Cortex of kidney (tissue), 1 donor: Measurements from ENCODE around the gene BTN3A1.

Experiments
- DNase-seq: peaks from one replicate; lab custom pipeline; 2025; lab: John Stamatoyannopoulos, UW

The BTN3A1 gene

DNA sequence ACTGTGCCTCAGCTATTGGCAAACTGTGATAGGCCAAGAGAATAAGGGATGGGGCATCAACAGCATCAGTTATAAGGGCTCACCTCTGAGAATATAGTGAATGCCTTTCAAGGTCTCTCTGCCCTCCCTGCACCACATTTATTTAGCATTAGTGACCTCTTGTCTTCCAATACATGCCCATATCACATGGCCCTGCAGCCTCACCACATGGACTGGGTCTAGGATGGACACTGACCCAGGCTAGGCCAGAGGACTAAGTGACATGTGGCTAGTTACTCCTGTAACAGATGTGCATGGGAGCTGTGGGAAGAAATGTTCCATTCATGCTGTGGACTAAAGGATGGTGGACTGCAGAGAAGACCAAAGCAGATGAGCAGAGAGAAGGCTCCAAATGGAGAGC is 22.3 kb upstream of the BTN3A1 start:
- no peak for DNase-seq

DNA sequence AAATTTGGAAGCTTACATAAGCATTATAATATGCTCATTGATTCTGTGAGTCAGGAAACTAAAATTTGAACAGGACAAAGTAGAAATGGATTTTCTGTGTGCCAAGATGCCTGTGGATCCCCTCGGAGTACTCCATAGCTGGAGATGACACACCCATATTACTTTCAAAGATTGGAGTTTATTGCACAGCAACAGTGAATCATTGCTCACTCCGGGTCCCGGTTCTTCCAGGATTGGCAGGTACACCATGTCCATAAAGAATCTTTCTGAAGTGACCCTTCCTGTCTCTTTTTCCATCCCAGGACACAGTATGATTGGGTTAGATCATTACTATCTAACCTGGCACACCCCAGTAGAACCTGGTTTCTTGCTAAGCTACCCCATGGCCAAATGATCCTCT is 21.8 kb upstream of the BTN3A1 start:
- DNase-seq, result no peak

DNA sequence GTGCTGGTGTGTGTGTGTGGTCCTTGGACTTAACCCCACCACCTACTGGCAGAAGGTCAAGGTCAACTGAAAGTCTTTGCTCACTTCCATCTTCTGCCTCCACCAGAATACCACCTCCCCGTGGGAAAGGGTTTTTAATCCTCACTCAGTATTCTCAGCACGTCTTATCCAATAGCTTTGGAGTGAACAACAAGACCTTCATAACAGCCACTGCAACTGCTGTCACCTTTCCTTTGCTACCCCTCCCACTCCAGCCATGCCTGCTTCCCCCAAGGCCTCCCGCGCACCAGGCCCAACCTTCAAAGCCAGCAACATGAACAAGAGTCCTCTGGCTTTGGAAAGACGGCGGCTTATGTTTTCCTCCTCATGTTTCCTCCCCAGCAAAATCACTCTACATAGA is 20.0 kb upstream of the BTN3A1 start:
- no peak for DNase-seq

DNA sequence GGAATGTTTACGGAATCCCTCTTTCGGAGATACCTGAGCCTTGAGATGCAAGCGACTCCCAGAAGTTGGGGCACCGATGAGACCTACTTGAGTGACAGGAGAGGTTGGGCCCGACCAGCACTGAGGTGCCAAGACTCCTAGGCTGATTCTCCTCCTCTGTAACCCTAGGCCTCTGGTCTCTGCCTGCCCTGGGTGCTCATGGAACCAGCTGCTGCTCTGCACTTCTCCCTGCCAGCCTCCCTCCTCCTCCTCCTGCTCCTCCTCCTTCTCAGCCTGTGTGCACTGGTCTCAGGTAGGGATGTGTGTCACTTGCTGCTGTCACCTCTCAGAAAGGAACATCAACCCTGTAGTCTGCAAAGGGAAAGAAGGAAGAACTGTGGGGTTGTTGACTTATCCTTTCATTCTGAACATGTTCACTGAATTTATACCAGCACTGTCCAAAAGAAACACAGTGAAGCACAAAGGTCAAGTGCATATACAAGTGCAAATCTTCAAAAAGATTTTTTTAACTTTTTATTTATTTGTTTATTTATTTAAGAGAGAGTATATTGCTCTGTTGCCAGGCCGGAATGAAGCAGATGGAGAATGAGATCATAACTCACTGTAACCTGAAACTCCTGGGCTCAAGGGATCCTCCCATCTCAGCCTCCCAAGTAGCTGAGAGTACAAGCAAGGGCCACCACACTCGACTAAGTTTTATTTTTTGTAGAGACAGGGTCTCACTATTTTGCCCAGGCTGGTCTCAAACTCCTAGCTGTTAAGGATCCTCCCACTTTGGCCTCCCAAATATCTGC is 18.3 kb upstream of the BTN3A1 start:
- no peak for DNase-seq

DNA sequence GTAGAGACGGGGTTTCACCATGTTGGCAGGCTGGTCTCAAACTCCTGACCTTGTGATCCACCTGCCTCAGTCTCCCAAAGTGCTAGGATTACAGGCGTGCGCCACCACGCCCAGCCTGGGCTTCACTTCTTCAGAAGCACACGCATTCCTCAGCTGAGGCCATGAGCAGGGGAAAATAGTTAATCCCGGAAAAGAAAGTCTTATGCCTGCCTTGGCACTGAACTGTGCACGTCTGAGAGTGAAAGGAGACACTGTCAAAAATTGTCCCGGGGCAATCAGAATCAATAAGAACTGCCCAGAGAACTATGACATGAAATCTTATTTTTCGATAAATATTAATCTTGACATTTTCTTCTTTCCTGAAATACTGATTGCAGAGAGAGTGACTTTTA is 16.3 kb upstream of the BTN3A1 start:
- DNase-seq, result no peak

DNA sequence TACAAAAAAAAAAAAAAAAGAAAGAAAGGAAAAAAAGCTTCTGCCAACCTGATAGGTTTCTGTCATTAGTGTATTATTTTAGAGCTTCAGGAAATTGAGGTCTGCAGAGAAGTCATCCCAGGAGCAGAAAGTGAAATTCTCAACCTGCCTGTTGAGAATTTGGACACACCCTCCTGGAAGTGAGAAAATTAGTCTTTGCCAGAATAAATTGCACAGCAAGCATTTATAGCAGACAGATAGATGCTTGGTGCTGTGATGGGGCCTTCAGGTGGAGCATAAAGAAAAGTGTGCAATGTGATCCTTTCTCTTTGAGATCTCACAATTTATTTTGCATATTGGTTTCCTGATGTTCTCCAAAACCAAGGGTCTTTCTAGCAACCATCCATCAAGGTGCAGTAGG is 14.5 kb upstream of the BTN3A1 start:
- DNase-seq, result no peak

DNA sequence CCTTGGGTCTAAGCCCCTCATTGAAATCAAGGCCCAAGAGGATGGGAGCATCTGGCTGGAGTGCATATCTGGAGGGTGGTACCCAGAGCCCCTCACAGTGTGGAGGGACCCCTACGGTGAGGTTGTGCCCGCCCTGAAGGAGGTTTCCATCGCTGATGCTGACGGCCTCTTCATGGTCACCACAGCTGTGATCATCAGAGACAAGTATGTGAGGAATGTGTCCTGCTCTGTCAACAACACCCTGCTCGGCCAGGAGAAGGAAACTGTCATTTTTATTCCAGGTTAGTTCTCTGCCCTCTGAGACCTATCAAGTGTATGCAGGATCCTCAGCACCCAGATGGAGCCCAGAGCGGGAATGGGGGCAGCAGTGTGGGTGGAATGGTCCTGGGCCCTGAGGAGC is 14.1 kb upstream of the BTN3A1 start:
- no peak for DNase-seq

DNA sequence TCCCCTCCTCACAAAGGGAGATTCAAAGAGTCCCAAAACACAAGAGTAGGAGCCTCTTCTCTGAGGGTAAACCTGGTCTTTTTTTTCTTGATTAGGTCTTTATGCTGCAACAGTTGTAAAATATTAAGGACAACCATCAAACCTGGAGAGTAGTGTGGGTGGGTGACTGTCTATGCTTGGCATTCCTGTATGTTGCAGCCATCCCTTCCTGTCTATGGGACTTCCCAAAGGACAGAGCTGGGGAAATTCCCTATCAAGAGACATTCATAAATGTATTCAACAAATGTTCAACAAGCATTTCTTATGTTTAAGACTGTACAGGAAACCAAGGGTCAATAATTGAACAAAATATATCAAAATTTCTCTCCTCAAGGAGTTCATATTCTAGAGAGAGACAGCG is 13.6 kb upstream of the BTN3A1 start:
- no peak for DNase-seq

DNA sequence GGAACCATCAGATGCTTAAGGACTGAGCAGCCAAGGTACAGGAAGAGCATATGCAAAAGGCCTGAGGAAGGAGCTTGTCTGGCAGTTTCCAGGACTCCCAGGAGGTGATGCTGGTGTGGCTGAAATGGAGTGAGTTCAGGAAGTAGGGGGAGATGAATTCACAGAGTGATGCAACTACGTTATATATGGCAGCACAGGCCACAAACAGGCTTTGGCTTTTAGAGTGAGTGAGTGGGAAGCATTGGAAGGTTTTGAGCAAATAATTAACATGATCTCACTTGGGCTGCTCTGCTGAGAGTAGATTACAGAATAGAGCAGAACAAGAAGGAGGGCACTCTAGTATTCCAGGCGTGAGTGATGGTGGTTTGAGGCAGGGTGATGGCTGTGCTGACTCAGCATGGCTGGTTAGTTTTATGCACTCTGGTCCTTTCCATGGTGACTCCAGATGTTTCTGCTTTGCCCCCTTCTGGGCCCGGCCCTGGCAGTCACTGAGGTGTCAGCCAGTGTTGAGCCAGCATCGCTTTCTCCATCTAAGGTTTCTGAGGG is 12.7 kb upstream of the BTN3A1 start:
- no peak for DNase-seq

DNA sequence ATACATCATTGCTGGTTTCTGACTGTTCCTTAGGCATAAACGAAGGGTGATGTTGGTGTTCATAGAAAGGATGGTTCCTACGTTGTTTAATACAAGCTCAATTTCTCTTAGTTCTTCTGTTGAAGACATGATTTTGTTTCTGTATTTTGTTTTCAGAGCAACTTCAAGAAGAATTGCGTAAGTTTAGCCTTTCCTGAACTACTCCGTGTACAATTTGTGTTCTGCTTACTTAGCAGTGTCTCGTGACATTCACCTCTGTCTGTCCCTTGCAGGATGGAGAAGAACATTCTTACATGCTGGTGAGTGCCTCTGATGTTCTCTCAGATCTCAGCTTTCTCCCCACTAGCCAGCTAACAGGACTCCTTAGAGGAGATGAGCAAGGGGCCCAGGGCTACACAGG is 11.5 kb upstream of the BTN3A1 start:
- DNase-seq, result no peak

DNA sequence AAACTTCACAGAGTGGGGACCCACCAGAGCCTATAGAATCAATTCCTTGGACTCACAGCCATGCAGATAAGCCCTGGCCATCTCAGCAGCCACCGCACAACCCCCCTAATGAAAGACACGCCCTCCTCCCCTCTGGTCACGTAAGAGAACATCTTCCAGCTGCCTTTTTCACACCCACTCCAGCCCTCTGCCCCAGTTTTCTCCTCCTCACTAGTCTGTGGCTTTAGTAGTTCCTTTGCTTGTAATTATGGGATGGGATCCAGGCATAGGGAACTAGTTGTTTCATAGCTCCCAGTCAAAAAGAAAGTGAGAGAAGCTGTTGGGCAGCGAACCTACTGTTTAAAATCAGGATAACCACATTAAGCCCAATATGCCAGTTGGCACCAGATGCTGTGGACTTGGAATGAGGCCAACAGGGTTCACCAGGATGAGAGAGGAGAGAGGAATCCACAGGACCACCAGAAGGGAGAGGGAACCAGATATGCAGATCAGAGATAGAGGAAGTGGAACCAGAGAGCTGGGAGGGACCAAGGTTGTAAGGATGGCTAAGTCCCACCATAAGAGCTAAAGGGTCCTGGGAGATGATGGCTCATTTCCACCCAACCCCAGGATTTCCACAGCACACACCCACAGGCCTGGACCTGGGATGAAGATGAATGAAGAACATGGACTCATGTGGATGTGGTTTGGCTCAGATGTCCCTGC is 9.0 kb upstream of the BTN3A1 start:
- DNase-seq, result no peak

DNA sequence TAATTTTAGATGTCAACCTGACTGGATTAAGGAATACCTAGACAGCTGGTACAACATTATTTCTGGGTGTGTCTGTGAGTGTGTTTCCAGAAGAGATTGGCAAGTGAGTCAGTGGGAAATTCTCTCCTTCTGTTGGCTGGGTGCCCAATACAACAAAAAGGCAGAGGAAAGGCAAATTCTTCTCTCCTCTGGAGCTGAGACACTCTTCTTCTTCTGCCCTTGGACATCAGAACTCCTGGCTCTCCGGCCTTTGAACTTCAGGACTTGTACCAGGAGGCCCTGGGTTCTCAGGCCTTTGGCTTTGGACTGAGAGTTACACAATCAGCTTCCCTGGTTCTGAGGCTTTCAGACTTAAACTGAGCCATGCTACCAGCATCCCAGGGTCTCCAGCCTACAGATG is 7.8 kb upstream of the BTN3A1 start:
- no peak for DNase-seq

DNA sequence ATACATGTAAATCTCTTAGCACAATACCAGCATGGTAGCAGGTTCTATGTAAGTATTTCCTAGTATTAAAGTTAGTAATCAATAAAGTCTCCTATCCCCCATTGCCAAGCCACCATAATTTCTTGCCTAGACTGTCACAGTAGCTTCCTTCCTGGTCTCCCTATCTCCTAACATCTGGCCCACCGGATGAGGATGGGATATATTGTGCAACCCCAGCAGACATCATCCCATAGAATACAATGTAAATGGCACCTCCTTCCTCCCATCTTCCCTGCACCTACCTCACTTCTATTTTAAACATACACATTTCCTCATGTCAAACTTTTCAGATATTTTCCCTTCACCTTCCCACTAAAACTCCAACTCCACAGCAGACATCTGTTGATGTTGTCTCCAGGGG is 3.5 kb upstream of the BTN3A1 start:
- no peak for DNase-seq

DNA sequence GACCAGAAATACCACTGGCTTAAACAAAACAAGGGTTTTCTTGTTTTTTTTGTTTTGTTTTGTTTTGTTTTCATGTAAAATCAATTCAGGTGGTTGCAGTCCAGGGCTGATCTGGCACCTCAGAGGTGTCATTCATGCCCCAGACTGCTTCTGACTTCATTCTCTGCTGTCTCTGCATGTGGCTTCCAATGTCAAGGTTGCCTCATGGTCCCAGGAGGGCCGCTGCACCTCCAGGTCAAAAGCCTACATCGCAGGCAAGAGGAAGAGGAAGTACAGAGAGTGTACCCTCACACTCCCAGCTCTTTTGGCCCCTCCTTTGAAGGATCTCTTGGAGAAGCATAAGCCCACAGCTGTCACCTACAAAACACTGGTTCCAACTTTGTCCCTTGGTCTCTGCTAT is 1.4 kb upstream of the BTN3A1 start:
- DNase-seq, result no peak

DNA sequence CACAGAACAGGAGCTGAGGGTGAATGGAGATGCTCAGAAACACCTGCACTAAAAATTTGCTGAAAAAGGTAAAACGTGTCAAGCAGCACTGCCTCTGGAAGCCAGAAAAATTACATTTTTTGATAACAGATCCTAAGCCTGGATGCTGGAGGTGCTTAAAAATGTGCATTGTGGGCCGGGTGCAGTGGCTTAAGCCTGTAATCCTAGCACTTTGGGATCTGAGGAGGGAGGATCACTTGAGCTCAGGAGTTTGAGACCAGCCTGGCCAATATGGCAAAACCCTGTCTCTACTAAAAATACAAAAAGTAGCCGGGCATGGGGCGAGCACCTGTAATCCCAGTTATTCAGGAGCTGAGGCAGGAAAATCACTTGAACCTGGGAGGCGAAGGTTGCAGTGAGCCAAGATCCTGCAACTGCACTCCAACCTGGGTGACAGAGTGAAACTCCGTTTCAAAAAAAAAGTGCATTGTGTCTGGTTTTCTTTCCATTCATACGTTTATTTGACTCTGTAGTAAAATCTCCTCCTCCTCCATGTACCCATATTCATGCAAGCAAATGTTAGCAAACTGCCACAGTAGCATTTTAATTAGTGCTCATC is 587 bp upstream of the BTN3A1 start:
- DNase-seq, result no peak

DNA sequence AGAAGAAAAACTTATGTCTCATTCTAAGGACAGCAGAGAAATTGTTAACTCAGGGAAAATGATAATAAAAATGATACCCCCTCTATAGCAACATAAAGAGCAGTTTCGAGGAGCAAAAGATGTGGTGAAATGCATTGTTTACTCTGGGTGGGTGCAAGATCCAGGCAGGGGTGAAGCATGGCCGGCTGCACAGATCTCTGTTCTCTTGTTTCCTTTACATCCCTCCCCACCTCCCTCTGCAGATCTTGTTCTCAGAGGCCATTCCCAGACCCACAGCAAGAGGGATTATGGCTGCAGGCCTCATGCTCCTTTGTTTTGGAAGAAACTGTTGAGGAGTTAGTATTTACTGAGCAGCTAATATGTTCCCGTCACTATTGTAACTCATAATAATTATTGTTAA is 1.8 kb downstream of the BTN3A1 start:
- DNase-seq, result no peak

DNA sequence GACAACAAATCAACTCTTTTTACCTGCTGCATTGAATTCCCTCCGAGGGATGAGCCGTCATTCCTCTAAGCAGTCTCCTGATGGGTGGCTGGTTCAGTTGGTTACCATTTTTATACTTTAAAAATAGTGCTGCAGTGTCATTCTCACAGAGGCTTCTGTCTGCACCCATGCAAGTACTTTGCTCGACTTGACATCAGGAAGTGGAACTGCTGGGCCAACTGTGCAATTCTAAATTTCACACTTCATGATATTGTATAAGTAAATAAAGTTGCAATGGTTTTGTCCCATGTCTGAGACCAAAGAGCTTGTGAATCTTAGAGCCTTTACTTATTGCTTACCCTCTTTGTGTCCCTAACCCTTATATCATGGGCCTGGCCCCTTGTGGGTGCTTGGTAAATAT is 2.5 kb downstream of the BTN3A1 start:
- no peak for DNase-seq

DNA sequence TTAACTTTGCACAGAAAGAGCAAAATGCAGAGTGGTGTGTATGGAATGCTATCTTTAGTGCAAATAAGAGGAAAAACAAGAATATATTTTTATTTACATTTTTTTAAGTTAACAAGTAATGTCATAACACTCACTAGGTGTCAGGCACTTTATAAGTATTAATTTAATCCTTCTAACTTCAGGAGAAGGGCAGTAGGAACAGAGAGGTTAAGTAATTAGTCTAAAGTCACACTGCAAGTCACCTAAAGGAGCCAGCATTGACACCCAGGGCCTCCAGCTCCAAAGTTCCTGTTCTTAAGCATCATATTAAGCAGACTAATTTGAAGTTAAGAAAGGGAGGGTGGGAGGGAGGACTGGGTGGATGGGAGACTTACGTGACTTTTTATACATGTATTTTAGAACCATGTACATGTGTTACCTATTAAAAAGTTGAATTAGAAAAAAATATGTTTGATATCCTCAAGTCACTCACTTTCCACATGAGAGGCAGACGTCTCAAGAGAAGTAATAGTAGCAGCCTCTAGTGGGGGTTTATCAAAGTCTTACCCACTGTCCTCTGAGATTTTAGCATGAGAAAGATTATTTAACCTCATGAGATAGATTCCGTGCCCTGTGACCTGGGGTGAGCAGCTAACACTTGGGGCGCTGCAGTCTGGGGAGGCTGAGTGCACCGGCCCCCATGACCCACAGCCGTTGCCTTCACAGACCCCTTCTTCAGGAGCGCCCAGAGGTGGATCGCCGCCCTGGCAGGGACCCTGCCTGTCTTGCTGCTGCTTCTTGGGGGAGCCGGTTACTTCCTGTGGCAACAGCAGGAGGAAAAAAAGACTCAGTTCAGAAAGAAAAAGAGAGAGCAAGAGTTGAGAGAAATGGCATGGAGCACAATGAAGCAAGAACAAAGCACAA is 7.0 kb downstream of the BTN3A1 start:
- no peak for DNase-seq

DNA sequence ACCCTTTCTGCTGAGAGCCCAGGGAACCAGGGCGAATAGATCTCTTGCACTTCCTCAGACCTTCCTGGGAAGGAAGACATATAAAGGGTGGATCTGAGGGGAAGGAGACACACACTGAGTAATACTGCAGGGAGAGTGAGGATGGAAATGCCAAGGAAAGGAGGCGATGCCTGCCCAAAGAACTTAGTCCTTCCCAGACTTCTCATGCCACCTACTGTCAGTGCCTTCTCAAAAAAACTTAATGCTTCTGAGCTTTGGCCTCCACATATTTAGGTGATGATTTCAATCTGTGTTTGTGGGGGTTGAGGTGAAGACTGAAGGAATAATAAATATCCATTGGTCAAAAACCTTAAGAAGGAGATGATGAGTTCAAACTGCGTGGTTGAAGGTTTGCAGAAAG is 9.7 kb downstream of the BTN3A1 start:
- DNase-seq, result no peak

DNA sequence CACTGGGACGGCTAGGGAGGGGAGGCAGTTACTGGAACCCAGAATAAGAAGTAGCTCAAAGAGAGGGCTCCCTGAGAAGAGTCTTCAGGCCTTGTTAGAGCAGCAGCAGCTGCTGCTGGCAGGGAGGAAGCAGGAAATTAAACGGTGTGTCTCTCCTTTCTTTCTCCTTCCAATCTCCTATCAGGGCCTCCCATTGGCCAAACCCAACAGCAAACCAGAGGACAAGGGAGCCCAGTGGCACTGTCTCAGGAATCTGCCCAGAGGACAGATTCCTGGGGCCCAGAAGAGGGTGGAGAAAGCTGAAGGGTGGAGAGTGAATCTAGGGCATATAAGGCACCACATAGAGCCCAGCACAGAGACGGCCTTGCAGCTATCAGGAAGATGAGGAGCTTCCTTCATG is 10.2 kb downstream of the BTN3A1 start:
- DNase-seq, result no peak

DNA sequence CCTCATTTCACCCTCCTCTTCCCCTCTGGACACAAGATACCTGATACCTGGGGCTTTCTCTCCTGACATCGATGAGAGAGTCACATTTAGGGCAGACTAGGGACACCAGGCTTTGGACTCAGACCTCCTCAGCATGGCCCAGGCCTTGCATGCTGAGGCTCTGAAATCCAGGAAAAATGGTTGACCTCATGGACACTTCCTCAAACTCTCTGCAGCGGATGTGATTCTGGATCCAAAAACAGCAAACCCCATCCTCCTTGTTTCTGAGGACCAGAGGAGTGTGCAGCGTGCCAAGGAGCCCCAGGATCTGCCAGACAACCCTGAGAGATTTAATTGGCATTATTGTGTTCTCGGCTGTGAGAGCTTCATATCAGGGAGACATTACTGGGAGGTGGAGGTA is 10.9 kb downstream of the BTN3A1 start:
- no peak for DNase-seq

DNA sequence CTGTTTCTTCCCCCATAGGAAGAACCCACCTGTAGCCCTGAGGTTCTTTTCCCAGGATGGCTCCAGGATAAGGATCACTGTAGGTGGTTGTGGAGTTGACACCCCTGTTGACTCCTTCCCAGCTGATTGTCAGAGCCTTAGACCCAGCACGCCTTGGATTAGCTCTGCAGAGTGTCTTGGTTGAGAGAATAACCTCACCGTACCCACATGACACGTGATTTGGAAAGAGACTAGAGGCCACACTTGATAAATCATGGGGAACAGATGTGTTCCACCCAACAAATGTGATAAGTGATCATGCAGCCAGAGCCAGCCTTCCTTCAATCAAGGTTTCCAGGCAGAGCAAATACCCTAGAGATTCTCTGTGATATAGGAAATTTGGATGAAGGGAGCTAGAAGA is 12.2 kb downstream of the BTN3A1 start:
- DNase-seq, result no peak
